Measurements from ENCODE around the gene BLVRA.

- TF ChIP-seq, protein P1, sequence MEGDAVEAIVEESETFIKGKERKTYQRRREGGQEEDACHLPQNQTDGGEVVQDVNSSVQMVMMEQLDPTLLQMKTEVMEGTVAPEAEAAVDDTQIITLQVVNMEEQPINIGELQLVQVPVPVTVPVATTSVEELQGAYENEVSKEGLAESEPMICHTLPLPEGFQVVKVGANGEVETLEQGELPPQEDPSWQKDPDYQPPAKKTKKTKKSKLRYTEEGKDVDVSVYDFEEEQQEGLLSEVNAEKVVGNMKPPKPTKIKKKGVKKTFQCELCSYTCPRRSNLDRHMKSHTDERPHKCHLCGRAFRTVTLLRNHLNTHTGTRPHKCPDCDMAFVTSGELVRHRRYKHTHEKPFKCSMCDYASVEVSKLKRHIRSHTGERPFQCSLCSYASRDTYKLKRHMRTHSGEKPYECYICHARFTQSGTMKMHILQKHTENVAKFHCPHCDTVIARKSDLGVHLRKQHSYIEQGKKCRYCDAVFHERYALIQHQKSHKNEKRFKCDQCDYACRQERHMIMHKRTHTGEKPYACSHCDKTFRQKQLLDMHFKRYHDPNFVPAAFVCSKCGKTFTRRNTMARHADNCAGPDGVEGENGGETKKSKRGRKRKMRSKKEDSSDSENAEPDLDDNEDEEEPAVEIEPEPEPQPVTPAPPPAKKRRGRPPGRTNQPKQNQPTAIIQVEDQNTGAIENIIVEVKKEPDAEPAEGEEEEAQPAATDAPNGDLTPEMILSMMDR (conservative IDR thresholded peaks at IDR 0.05; ENCODE audit: low read depth, low read length), result no peak
- no peak for TF ChIP-seq EZH2phosphoT487 (IDR thresholded peaks at IDR 0.05; ENCODE audit: borderline replicate concordance, low read length)
- no peak for TF ChIP-seq EZH2 (IDR thresholded peaks at IDR 0.05; ENCODE audit: low read length, unreplicated experiment)
Observed at GRCh38 chr7:43847496-43847895, 89.0 kb downstream of the BLVRA start.
